Aorta (tissue), 5 donors: ENCODE results near the gene LAGE3. TPM values are rescaled to one million over a fixed set of nuclear protein-coding genes. Genes with fewer than 3 reads are reported as not detected.

Experiments used
- ATAC-seq: fragments of 200-7000 bp; cut with Tn5 transposase; one replicate; pipeline ENCODE4 v1.9.1; 2022; ENCODE audit warnings: moderate library complexity; ENCODE audit not compliant: low FRiP score
- DNase-seq, 2 donors: peaks; one replicate each; pipeline ENCODE4 v3.0.0-alpha.2; 2020
- H3K27ac ChIP-seq, 2 donors: one replicate each; pipeline ENCODE4 v1.5.1; 2013; ENCODE audit warnings: low read length in 2 of 2, mild to moderate bottlenecking in 2 of 2, moderate library complexity in 2 of 2, control low read depth in 1 of 2, inconsistent platforms in 1 of 2, low read depth in 1 of 2
- H3K27me3 ChIP-seq, 2 donors: one replicate each; pipeline ENCODE4 v1.6.1; 2013; ENCODE audit warnings: control low read depth in 1 of 2, low read length in 1 of 2, mild to moderate bottlenecking in 1 of 2, moderate library complexity in 1 of 2; ENCODE audit not compliant: insufficient read depth in 2 of 2, control insufficient read depth in 1 of 2
- H3K36me3 ChIP-seq, 2 donors: one replicate each; pipeline ENCODE4 v1.6.1; 2013; ENCODE audit warnings: control low read depth in 1 of 2, low read length in 1 of 2, mild to moderate bottlenecking in 1 of 2; ENCODE audit not compliant: insufficient read depth in 2 of 2, control insufficient read depth in 1 of 2
- H3K4me1 ChIP-seq, 2 donors: one replicate each; pipeline ENCODE4 v1.6.1; 2013; ENCODE audit warnings: low read length in 2 of 2, control low read depth in 1 of 2, mild to moderate bottlenecking in 1 of 2, moderate library complexity in 1 of 2; ENCODE audit not compliant: insufficient read depth in 2 of 2, control insufficient read depth in 1 of 2
- H3K4me3 ChIP-seq, 2 donors: one replicate each; pipeline ENCODE4 v1.5.1; 2013; ENCODE audit warnings: low read length in 2 of 2, control low read depth in 1 of 2, mild to moderate bottlenecking in 1 of 2
- H3K9me3 ChIP-seq: one replicate; pipeline ENCODE4 v1.6.1; 2013; ENCODE audit warnings: mild to moderate bottlenecking, low read length; ENCODE audit not compliant: control insufficient read depth
- WGBS, 2 donors: extraction: QIAGEN DNeasy Blood & Tissue Kit; methylation state at CpG; one replicate each; pipeline ENCODE4 v1.1.7; 2013; 5-methylcytosine and 5-hydroxymethylcytosine counted together
- intact Hi-C, 2 donors: fragments of 100-400 bp; cut with DNase I; formaldehyde crosslinking; loops; one replicate each; pipeline versions ENCODE4 v1.14.2 to v1.15.0; 2022
- polyA plus RNA-seq, 2 donors: library from polyadenylated mRNA; stranded (reverse); fragments of 200-250 nt; gene quantifications; one replicate each; pipeline ENCODE4 v1.2.3, GENCODE V29; 2013
- total RNA-seq, 2 donors: library from RNA; stranded (reverse); fragmentation: NEBNext Ultra II Directional; extraction: Animal tissue kit (Norgen Biotek cat#: 25700); gene quantifications; one replicate each; pipeline ENCODE4 v1.2.1, GENCODE V29; 2021
- donor health status: healthy with polysubstance abuse.
- donor health status: Bipolar disorder and iron deficiency.
- donor health status: DM: no; HTN: no; CAD: no.
- donor health status: DM: no; HTN: no; CAD: no.
- donor health status: DM: yes; HTN: yes; CAD: no.

LAGE3 gene
- total and polyA plus RNA-seq, 4 donors: 3.5 to 9.1 (median 7.1) TPM

DNA sequence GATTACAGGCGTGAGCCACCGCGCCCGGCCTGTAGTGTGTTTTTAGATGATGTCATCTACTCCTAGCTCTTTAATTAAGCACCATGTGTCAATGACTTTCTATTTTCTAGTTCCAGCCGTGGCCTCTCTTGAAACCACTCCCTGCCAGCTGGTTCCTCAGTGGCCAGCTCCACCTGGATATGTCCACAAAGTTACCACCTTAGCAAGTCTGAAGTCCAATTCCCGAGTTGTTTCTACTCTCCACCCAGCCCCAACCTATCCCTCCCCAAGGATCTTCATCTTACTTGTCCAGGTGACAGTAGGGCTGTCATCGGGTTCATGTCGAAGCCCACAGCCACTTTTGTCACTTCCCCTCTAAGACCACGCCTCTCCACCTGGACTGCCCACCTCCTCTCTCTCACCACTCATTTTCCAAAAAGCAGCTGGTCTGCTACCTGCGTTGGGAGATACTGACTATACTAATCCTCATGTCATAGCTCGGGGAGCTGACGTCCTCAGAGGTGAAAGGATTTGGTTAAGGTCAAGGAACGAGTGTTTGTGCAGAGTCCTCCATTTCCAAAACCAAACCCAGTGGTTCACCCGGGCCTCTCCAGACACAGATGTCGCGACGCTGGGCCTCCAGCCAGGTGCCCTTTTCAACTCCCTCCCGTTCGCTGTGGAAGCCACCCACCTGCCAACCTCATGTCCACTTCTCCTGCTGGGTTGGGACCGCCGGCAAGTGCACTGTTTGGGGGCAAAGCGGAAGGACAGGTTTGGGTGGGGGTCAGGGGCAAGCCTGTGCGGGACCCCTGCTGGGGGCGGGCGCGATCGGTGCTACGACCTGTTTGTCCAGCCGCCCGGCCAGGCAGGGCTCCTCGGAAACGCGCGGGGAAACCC is 36.2 kb upstream of the LAGE3 start:
- WGBS, 2 donors: 18 to 46% methylated on average over 34 of the region's 34 CpGs
- intact Hi-C loops: no loop called here
- no peaks in the 10 kb centered on the region for H3K27me3 ChIP-seq
- H3K4me3 ChIP-seq: peak overlapping the region; percentile 34 to 51
- ATAC-seq (no peak), DNase-seq (no peak)
- no peaks in the 10 kb centered on the region for H3K36me3 ChIP-seq
- H3K9me3 ChIP-seq: no peaks in the 10 kb centered on the region
- peak overlapping the region in 1 of 2 donors; percentile 56 for H3K27ac ChIP-seq
- H3K4me1 ChIP-seq: no peaks in the 10 kb centered on the region

DNA sequence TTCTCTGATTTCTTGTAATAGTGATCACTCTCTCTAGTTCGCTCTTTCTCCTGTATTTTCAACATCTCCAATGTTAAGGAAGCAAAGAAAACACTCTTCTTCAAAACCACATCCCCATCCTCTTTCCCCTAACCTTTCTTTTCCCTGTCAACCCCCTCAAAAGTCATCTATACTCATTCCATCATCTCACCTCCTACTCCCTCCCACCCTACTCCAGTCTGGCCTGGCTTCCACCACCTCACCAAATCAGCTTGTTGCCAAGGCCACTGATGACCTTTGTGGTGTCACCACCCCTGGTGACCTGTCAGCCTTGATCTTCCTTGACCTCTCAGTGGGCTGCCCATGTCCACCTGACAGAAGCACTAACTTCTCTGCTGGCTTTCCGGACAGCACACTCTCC is 34.6 kb upstream of the LAGE3 start:
- intact Hi-C loops: no loop called here
- 84 to 94% methylated on average over 2 of the region's 2 CpGs for WGBS, 2 donors
- ATAC-seq (no peak), DNase-seq (no peak)
- Histone ChIP-seq H3K4me1 (no peaks in the 10 kb centered on the region), H3K36me3 (no peaks in the 10 kb centered on the region), H3K27ac (no peak overlapping the region), H3K4me3 (no peak overlapping the region), H3K9me3 (no peaks in the 10 kb centered on the region), H3K27me3 (no peaks in the 10 kb centered on the region)

DNA sequence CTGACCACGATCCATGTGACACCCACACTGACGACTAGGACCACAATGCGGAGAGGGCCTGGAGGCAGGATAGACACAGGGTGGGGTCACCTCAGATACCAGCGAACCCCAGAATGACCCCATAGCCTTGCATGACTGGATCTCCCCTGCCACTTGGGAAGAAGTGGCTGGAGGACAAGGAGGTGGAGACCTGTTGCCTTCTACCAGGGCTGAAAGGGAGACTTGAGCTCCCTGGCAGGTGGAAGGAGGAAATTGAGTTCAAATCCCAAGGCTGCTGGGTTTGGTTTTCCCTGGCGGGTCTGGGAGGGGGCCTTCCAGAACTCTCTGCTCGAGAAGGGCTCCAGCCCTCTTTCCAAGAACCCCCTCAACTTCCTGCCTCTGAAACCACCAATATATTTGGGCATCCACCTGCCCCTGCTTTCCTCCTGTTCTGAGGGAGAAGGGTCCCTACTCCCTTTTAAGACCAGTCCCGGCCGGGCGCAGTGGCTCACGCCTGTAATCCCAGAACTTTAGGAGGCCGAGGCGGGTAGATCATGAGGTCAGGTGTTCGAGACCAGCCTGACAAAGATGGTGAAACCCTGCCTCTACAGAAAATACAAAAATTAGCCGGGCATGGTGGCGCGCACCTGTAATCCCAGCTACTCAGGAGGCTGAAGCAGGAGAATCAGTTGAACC is 33.9 kb upstream of the LAGE3 start:
- no peak for ATAC-seq
- H3K27ac ChIP-seq: no peak overlapping the region
- WGBS, 2 donors: 89 to 95% methylated on average over 16 of the region's 16 CpGs
- H3K36me3 ChIP-seq: no peaks in the 10 kb centered on the region
- no peak overlapping the region for H3K4me3 ChIP-seq
- no peaks in the 10 kb centered on the region for H3K27me3 ChIP-seq
- intact Hi-C loops: no loop called here
- H3K9me3 ChIP-seq: no peaks in the 10 kb centered on the region
- no peak for DNase-seq
- no peaks in the 10 kb centered on the region for H3K4me1 ChIP-seq

DNA sequence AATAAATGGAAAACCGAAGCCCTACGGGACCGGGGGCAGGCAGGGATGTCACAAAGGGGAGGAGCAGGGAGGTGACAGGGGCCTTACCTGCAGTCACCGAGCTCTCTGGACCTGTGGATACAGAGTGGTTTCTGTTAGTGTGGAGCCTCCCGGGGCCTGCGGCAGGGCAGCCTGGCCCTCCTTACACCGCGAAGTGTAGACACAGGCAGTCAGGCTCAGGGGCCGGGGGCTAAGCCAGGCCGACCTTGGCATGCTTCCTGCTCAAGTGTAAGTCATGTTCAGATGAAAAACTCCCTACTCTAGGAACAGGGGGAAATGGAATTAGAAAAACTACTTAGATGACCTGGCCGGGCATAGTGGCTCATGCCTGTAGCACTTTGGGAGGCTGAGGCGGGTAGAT is 32.7 kb upstream of the LAGE3 start:
- 69 to 82% methylated on average over 12 of the region's 12 CpGs for WGBS, 2 donors
- no peaks in the 10 kb centered on the region for H3K9me3 ChIP-seq
- no peaks in the 10 kb centered on the region for H3K27me3 ChIP-seq
- H3K27ac ChIP-seq: no peak overlapping the region
- H3K4me3 ChIP-seq: no peak overlapping the region
- intact Hi-C loops: no loop called here
- no peaks in the 10 kb centered on the region for H3K4me1 ChIP-seq
- ATAC-seq (no peak), DNase-seq (no peak)
- H3K36me3 ChIP-seq: peaks cover 0 to 4% of the 10 kb centered on the region in 2 donors

DNA sequence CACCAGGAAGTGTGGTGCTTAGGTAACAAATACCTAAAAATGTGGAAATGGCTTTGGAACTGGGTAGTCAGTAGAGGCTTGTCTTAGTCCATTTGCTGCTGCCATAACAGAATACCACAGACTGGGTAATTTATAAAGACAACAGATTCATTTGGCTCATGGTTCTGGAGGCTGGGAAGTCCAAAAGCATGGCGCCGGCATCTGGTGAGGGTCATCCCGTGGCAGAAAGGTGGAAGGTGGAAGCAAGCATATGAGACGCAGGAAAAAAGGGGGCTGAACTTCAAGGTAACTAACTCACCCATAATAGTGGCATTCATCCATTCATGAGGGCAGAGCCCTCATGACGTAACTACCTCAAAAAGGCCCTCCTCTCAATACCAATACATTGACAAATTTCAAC is 30.4 kb upstream of the LAGE3 start:
- intact Hi-C loops: no loop called here
- no peak for ATAC-seq
- WGBS, 2 donors: 93 to 96% methylated on average over 5 of the region's 5 CpGs
- Histone ChIP-seq H3K27me3 (no peaks in the 10 kb centered on the region), H3K27ac (no peak overlapping the region), H3K9me3 (no peaks in the 10 kb centered on the region), H3K4me1 (no peaks in the 10 kb centered on the region), H3K4me3 (no peak overlapping the region), H3K36me3 (peaks cover 0 to 4% of the 10 kb centered on the region in 2 donors)
- DNase-seq: no peak

DNA sequence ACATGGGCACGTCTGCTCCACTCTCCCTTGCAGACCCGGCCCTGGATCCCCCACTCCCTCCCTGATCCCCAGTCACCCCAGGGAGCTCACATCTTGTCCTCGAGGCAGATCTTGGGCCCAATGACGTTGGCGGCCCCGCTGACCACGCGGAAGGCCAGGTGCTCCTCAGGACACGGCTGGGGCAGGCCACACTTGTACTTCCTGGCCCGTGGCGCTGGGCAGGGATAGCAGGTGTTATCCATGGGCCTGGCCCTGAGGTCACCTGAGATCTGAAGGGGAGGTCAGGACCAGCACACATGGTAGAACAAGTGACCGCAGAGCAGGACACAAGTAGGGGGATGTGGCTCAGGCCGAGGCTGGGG is 29.3 kb upstream of the LAGE3 start:
- no peaks in the 10 kb centered on the region for H3K4me1 ChIP-seq
- WGBS, 2 donors: 85 to 86% methylated on average over 13 of the region's 13 CpGs
- DNase-seq: no peak
- no peak overlapping the region for H3K4me3 ChIP-seq
- peaks cover 0 to 4% of the 10 kb centered on the region in 2 donors for H3K36me3 ChIP-seq
- ATAC-seq: no peak
- no peaks in the 10 kb centered on the region for H3K27me3 ChIP-seq
- no peaks in the 10 kb centered on the region for H3K9me3 ChIP-seq
- intact Hi-C loops: no loop called here
- no peak overlapping the region for H3K27ac ChIP-seq

DNA sequence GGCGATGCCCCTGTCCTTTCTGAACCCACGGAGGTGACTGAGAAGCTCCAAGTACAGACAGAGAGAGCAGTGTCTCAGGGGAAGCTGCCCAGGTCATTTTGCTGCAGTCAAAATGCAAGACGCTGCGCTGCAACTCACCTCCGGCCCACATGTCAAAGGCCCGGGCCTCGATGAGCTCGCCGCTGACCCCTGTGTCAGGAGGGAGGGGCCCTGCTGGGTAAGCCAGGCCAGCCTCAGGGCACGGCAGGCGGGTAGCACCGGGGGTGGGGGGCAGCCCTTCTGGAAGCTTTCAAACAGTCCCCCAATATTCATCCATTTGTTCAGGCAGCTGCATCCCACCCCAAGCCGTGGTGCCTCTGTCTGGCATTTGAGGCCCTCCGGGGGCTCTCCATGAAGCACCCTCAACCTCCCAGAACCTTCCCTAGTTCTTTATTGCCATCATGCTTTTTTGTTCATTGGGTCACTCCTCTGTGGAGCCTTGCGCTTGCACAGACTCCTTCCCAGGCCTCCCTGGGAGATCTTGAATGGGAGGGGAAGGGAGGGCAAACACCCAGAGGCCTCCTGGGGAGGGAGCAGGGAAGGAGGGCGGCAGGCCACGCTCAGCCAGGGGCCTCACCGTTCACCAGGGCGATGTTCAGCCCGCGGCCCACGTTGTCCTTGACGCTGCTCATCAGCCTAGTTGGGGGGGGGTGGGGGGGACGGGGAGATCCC is 28.7 kb upstream of the LAGE3 start:
- no peaks in the 10 kb centered on the region for H3K27me3 ChIP-seq
- no peaks in the 10 kb centered on the region for H3K9me3 ChIP-seq
- intact Hi-C loops: no loop called here
- peaks cover 0 to 4% of the 10 kb centered on the region in 2 donors for H3K36me3 ChIP-seq
- ATAC-seq (no peak), DNase-seq (no peak)
- H3K4me1 ChIP-seq: no peaks in the 10 kb centered on the region
- no peak overlapping the region for H3K4me3 ChIP-seq
- 79 to 82% methylated on average over 20 to 24 of the region's 24 CpGs for WGBS, 2 donors
- no peak overlapping the region for H3K27ac ChIP-seq

DNA sequence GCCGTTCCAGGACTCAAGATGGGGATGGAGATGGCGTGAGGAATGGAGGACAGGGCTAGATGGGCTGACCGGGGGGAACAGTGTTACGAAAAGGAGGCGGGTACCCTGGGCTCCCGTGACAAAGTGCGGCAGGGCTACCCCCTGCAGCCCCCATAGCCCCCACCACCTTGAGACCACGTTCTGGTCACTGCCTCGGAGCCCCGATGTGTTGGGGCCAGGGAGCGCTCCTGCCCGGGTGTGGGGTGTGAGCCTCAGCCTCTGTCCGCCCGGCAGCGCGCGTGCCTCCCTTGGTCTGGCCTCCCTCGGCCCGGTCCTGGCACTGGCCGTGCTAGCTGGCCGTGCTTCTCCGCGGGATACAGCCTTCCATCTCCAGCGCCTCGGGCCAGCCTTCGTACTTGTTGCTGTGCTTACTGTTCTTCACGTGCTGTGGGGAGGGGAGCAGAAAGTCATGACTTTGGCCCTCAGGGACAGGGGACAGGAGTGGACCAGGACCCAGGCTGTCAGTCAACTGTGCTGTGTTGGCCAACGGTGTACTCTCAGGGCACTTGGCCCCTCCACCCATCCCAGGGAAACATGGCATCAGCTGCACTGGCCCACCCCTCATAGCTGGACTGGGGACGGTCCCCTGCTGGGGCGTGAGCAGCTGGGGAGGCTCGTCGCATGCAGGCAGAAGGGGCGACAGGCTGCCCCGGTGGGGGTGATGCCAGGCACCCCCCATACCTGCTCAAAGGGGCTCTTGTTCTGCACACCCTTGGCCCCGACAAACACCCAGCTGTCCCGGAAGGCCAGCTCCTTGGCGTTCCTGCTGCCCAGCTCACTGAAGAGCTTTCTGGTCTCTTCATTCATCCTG is 27.6 kb upstream of the LAGE3 start:
- intact Hi-C loops: no loop called here
- no peaks in the 10 kb centered on the region for H3K27me3 ChIP-seq
- peaks cover 0 to 4% of the 10 kb centered on the region in 2 donors for H3K36me3 ChIP-seq
- ATAC-seq: no peak
- no peak overlapping the region for H3K27ac ChIP-seq
- 92 to 93% methylated on average over 37 of the region's 37 CpGs for WGBS, 2 donors
- H3K9me3 ChIP-seq: no peaks in the 10 kb centered on the region
- H3K4me3 ChIP-seq: no peak overlapping the region
- DNase-seq: no peak
- no peaks in the 10 kb centered on the region for H3K4me1 ChIP-seq
